ENCODE measurements around the gene ZDHHC13. TPM values are rescaled to one million over a fixed set of nuclear protein-coding genes. Genes with fewer than 3 reads are reported as not detected.

Gene ZDHHC13
- total and polyA plus RNA-seq, 10 of the 15 experiments (the other 5 are each of a cell fraction or from before 2014, with no cell fraction given): 8.5 to 34.2 (median 20.4) TPM

- TF ChIP-seq ZBTB33 (IDR thresholded peaks at IDR 0.05) (no peak), STAT1 (conservative IDR thresholded peaks at IDR 0.05) (no peak), SMAD5 (IDR thresholded peaks at IDR 0.05; ENCODE audit: low read depth) (no peak), ASH2L (IDR thresholded peaks at IDR 0.05; ENCODE audit: borderline replicate concordance, low read depth) (no peak), EGR1 (IDR thresholded peaks at IDR 0.05; ENCODE audit: borderline replicate concordance in 1 of 2, low read depth in 2 of 2, low read length in 2 of 2) (no peak), HCFC1 (IDR thresholded peaks at IDR 0.05; ENCODE audit: low read length) (no peak), NFXL1 (IDR thresholded peaks at IDR 0.05; ENCODE audit: borderline replicate concordance) (no peak), PKNOX1 (IDR thresholded peaks at IDR 0.05) (no peak), ZZZ3 (IDR thresholded peaks at IDR 0.05; ENCODE audit: control insufficient read depth, insufficient read length, low read depth) (no peak), NKRF (conservative IDR thresholded peaks at IDR 0.05) (no peak), RUNX3 (IDR thresholded peaks at IDR 0.05; ENCODE audit: low read length) (peak; percentile 32; the same call in 1 of the 2 replicates), EED (IDR thresholded peaks at IDR 0.05; ENCODE audit: low read depth) (no peak), PAX8 (IDR thresholded peaks at IDR 0.05) (no peak), SIN3A (IDR thresholded peaks at IDR 0.05; ENCODE audit: low read depth, low read length) (no peak), ATF2 (IDR thresholded peaks at IDR 0.05; ENCODE audit: low read length) (no peak), USF2 (IDR thresholded peaks at IDR 0.05; ENCODE audit: borderline replicate concordance, low read depth, low read length) (no peak), MYC (IDR thresholded peaks at IDR 0.05; ENCODE audit: insufficient read depth, insufficient read length, insufficient replicate concordance, low read length, severe bottlenecking) (no peak), YY1 (IDR thresholded peaks at IDR 0.05; ENCODE audit: low read depth, low read length) (0 out of 2 replicates have a peak, but pooled peaks have one; percentile 32), JUNB (IDR thresholded peaks at IDR 0.05) (no peak)
Observed at GRCh38 chr11:19116276-19116970, 545 bp upstream of the ZDHHC13 start (continued).
